H1 (cell line): ENCODE data around the gene KRT3. TPM values are rescaled to one million over a fixed set of nuclear protein-coding genes. Genes with fewer than 3 reads are reported as not detected.
A peak's percentile ranks its signal among the peaks of the same experiment; 100 is the strongest.

Experiments
- CTCF ChIA-PET: fragments of 300-600 bp; sonication (Branson Sonifier 250); formaldehyde crosslinking; loops from one replicate; lab custom pipeline; 2021; ENCODE audit not compliant: partially characterized antibody; lab: Charles Lee
- POLR2A ChIA-PET: fragments of 300-600 bp; sonication (Branson Sonifier 250); formaldehyde crosslinking; loops from one replicate; lab custom pipeline; 2021; ENCODE audit warnings: inconsistent platforms; ENCODE audit not compliant: partially characterized antibody; lab: Charles Lee
- DNase-seq, 2 experiments: peaks; one replicate each; pipeline versions ENCODE4 v3.0.0 to v3.0.0-alpha.2; 2010 to 2022; ENCODE audit warnings: low spot score in 2 of 2, low read depth in 1 of 2, mixed read lengths in 1 of 2
- FAIRE-seq: peaks from 2 replicates; lab custom pipeline; 2011; peaks lifted over from hg19 to GRCh38; lab: Jason Lieb, UNC
- H2AFZ ChIP-seq: 2 replicates; pipeline ENCODE4 v1.8.1; 2012; ENCODE audit warnings: low read length, inconsistent platforms
- H2AK5ac ChIP-seq: 2 replicates; pipeline ENCODE4 v1.6.1; 2013; ENCODE audit warnings: low read depth, low read length
- H2BK120ac ChIP-seq: replicated peaks from 2 replicates; pipeline ENCODE3; 2013; ENCODE audit warnings: low read depth, low read length, inconsistent platforms
- H2BK12ac ChIP-seq: 2 replicates; pipeline ENCODE4 v1.6.1; 2013; ENCODE audit warnings: low read depth, low read length
- H2BK15ac ChIP-seq: 2 replicates; pipeline ENCODE4 v1.6.1; 2013; ENCODE audit warnings: low read length
- H2BK20ac ChIP-seq: 2 replicates; pipeline ENCODE4 v1.6.1; 2013; ENCODE audit warnings: low read length
- H2BK5ac ChIP-seq: 2 replicates; pipeline ENCODE4 v1.6.1; 2013; ENCODE audit warnings: low read depth, low read length
- H3K14ac ChIP-seq: 2 replicates; pipeline ENCODE4 v1.6.1; 2013; ENCODE audit warnings: inconsistent platforms; ENCODE audit not compliant: insufficient read length
- H3K18ac ChIP-seq: 2 replicates; pipeline ENCODE4 v1.6.1; 2013; ENCODE audit warnings: low read length; ENCODE audit errors: extremely low read depth
- H3K23ac ChIP-seq: 2 replicates; pipeline ENCODE4 v1.6.1; 2013; ENCODE audit warnings: inconsistent platforms; ENCODE audit not compliant: insufficient read length
- H3K23me2 ChIP-seq: 2 replicates; pipeline ENCODE4 v1.6.1; 2013; ENCODE audit warnings: low read depth, low read length
- H3K27ac ChIP-seq: 2 replicates; pipeline ENCODE4 v1.6.1; 2011; ENCODE audit warnings: low read depth, low read length, inconsistent platforms
- H3K27me3 ChIP-seq, 4 experiments: replicated peaks in 1 of 4; 1 replicate in 1 of 4; 2 replicates in 3 of 4; pipeline versions ENCODE4 v1.6.1 to v1.8.1; 2011 to 2013; ENCODE audit warnings: low read length in 3 of 4, mild to moderate bottlenecking in 3 of 4, inconsistent platforms in 2 of 4, mixed read lengths in 2 of 4, moderate library complexity in 1 of 4; ENCODE audit not compliant: control insufficient read depth in 3 of 4, insufficient read depth in 3 of 4; ENCODE audit errors: extremely low read depth in 1 of 4
- H3K36me3 ChIP-seq, 4 experiments: 2 replicates each; pipeline versions ENCODE4 v1.6.1 to v1.8.1; 2011 to 2013; ENCODE audit warnings: mild to moderate bottlenecking in 4 of 4, low read length in 3 of 4, moderate library complexity in 2 of 4, control low read depth in 1 of 4, inconsistent platforms in 1 of 4; ENCODE audit not compliant: insufficient read depth in 4 of 4, control insufficient read depth in 2 of 4
- H3K4ac ChIP-seq: replicated peaks from 2 replicates; pipeline ENCODE3; 2013; ENCODE audit warnings: low read length, low read depth, mixed read lengths, inconsistent platforms; ENCODE audit not compliant: insufficient read length
- H3K4me1 ChIP-seq, 4 experiments: replicated peaks in 1 of 4; 1 replicate in 1 of 4; 2 replicates in 3 of 4; pipeline versions ENCODE4 v1.6.1 to v1.8.1; 2011 to 2013; ENCODE audit warnings: low read length in 3 of 4, inconsistent platforms in 2 of 4, mixed read lengths in 1 of 4; ENCODE audit not compliant: insufficient read depth in 4 of 4, control insufficient read depth in 3 of 4
- H3K4me2 ChIP-seq, 2 experiments: 2 replicates each; pipeline versions ENCODE4 v1.6.1 to v1.8.1; 2011 to 2013; ENCODE audit warnings: low read depth in 2 of 2, low read length in 2 of 2, control low read depth in 1 of 2, inconsistent platforms in 1 of 2, mild to moderate bottlenecking in 1 of 2; ENCODE audit not compliant: insufficient read depth in 1 of 2
- H3K4me3 ChIP-seq, 4 experiments: fragments of 200-600, 300-600 bp in 1 of 4; sonication (generic), shearing (Covaris generic), sonication (Bioruptor Twin) in 1 of 4; 2 replicates each; pipeline versions ENCODE4 v1.5.1 to v1.8.1; 2011 to 2016; ENCODE audit warnings: low read length in 4 of 4, low read depth in 3 of 4, control low read depth in 2 of 4, inconsistent platforms in 2 of 4, mild to moderate bottlenecking in 2 of 4, mixed read lengths in 1 of 4, moderate library complexity in 1 of 4; ENCODE audit not compliant: insufficient read depth in 2 of 4; ENCODE audit errors: extremely low read depth in 1 of 4
- H3K56ac ChIP-seq: replicated peaks from 2 replicates; pipeline ENCODE3; 2013; ENCODE audit warnings: low read depth, mild to moderate bottlenecking, mixed read lengths, low read length, inconsistent platforms; ENCODE audit not compliant: insufficient read length
- H3K79me1 ChIP-seq: 2 replicates; pipeline ENCODE4 v1.6.1; 2013; ENCODE audit warnings: low read depth, low read length, control low read depth
- H3K79me2 ChIP-seq, 2 experiments: 2 replicates each; pipeline versions ENCODE4 v1.6.1 to v1.8.1; 2012 to 2013; ENCODE audit warnings: low read length in 2 of 2, mild to moderate bottlenecking in 2 of 2, inconsistent platforms in 1 of 2; ENCODE audit not compliant: insufficient read depth in 2 of 2, control insufficient read depth in 1 of 2
- H3K9ac ChIP-seq, 4 experiments: replicated peaks in 1 of 4; 1 replicate in 1 of 4; 2 replicates in 3 of 4; pipeline versions ENCODE4 v1.6.1 to v1.8.1; 2011 to 2013; ENCODE audit warnings: low read depth in 3 of 4, low read length in 3 of 4, control low read depth in 2 of 4, mild to moderate bottlenecking in 2 of 4, moderate library complexity in 2 of 4, inconsistent platforms in 1 of 4; ENCODE audit errors: extremely low read depth in 1 of 4
- H3K9me3 ChIP-seq, 2 experiments: 2 replicates each; pipeline versions ENCODE4 v1.6.1 to v1.8.1; 2012 to 2013; ENCODE audit warnings: mild to moderate bottlenecking in 2 of 2, moderate library complexity in 2 of 2, control low read depth in 1 of 2, inconsistent platforms in 1 of 2, low read depth in 1 of 2, low read length in 1 of 2, mixed read lengths in 1 of 2; ENCODE audit not compliant: insufficient read depth in 2 of 2
- H4K20me1 ChIP-seq, 2 experiments: replicated peaks in 1 of 2; 2 replicates each; pipeline versions ENCODE3 to v1.8.1; 2011 to 2013; ENCODE audit warnings: inconsistent platforms in 2 of 2, low read length in 2 of 2, mild to moderate bottlenecking in 1 of 2; ENCODE audit not compliant: insufficient read depth in 2 of 2, control insufficient read depth in 1 of 2
- H4K5ac ChIP-seq: 2 replicates; pipeline ENCODE4 v1.6.1; 2013; ENCODE audit warnings: low read length, low read depth, mixed read lengths, inconsistent platforms; ENCODE audit not compliant: insufficient read length
- H4K8ac ChIP-seq: 2 replicates; pipeline ENCODE4 v1.8.0; 2013; ENCODE audit warnings: mild to moderate bottlenecking, moderate library complexity, low read length, inconsistent platforms; ENCODE audit not compliant: insufficient read depth; ENCODE audit errors: extremely low read depth
- H4K91ac ChIP-seq: replicated peaks from 2 replicates; pipeline ENCODE3; 2013; ENCODE audit warnings: low read length, mixed read lengths, inconsistent platforms; ENCODE audit not compliant: insufficient read length
- ASH2L ChIP-seq: fragments of 200-600, 300-600 bp; sonication (generic); IDR thresholded peaks from one replicate; pipeline ENCODE4 v1.7.1; 2017; ENCODE audit warnings: low read length
- ATF3 ChIP-seq: IDR thresholded peaks from 2 replicates; pipeline ENCODE4 v1.6.1; 2011; ENCODE audit warnings: low read depth, mild to moderate bottlenecking, low read length; ENCODE audit not compliant: insufficient read depth
- BACH1 ChIP-seq: IDR thresholded peaks from 2 replicates; pipeline ENCODE4 v1.6.1; 2012; ENCODE audit warnings: low read length, improper control_type of control experiment
- BCL11A ChIP-seq, 2 experiments: IDR thresholded peaks; one replicate each; pipeline ENCODE4 v1.6.1; 2011; ENCODE audit warnings: low read depth in 2 of 2, low read length in 2 of 2, mild to moderate bottlenecking in 2 of 2
- CEBPB ChIP-seq: IDR thresholded peaks from 2 replicates; pipeline ENCODE4 v1.6.1; 2012; ENCODE audit warnings: low read depth, low read length
- CTBP2 ChIP-seq: IDR thresholded peaks from 2 replicates; pipeline ENCODE4 v1.7.0; 2011; ENCODE audit warnings: borderline replicate concordance, mild to moderate bottlenecking, moderate library complexity, mixed read lengths, low read length; ENCODE audit not compliant: insufficient read depth, insufficient read length
- FOSL1 ChIP-seq: IDR thresholded peaks from 2 replicates; pipeline ENCODE4 v1.6.1; 2011; ENCODE audit warnings: mild to moderate bottlenecking, low read depth, low read length, moderate library complexity; ENCODE audit not compliant: insufficient read depth
- KDM5A ChIP-seq: fragments of 200-600 bp; IDR thresholded peaks from 2 replicates; pipeline ENCODE4 v1.7.1; 2012; ENCODE audit warnings: mild to moderate bottlenecking, low read length, inconsistent platforms, mixed read lengths
- RAD21 ChIP-seq, 2 experiments: IDR thresholded peaks in 1 of 2; conservative IDR thresholded peaks in 1 of 2; 2 replicates each; pipeline ENCODE4 v1.6.1; 2011; ENCODE audit warnings: low read depth in 2 of 2, low read length in 2 of 2, improper control_type of control experiment in 1 of 2, inconsistent platforms in 1 of 2, mild to moderate bottlenecking in 1 of 2, moderate library complexity in 1 of 2
- SP1 ChIP-seq: IDR thresholded peaks from 2 replicates; pipeline ENCODE4 v1.6.1; 2011; ENCODE audit warnings: low read depth, low read length
- SP4 ChIP-seq: IDR thresholded peaks from 2 replicates; pipeline ENCODE4 v1.6.1; 2012; ENCODE audit warnings: low read length, inconsistent platforms
- SRF ChIP-seq: IDR thresholded peaks from 2 replicates; pipeline ENCODE4 v1.6.1; 2011; ENCODE audit warnings: mild to moderate bottlenecking, low read depth, low read length, moderate library complexity
- TAF7 ChIP-seq: optimal IDR thresholded peaks from 2 replicates; pipeline ENCODE3; 2011; ENCODE audit warnings: low read depth, mild to moderate bottlenecking, inconsistent platforms, low read length, moderate library complexity, borderline replicate concordance
- WGBS, 2 experiments: shearing (Covaris generic) in 1 of 2; methylation state at CpG; one replicate each; pipeline versions ENCODE4 v1.1.6 to v1.1.7; 2013 to 2015; ENCODE audit warnings: low lambda C conversion rate in 2 of 2, mixed read lengths in 2 of 2, inconsistent platforms in 1 of 2, low coverage in 1 of 2, missing lambda C conversion rate in 1 of 2; ENCODE audit not compliant: insufficient replicate concordance in 2 of 2, insufficient coverage in 1 of 2, insufficient read length in 1 of 2; ENCODE audit errors: extremely low coverage in 1 of 2, missing lambda C conversion rate in 1 of 2; 5-methylcytosine and 5-hydroxymethylcytosine counted together
- polyA plus RNA-seq, 7 experiments: library from polyadenylated mRNA; depleted of rRNA in 3 of 7; stranded (reverse) in 5 of 7; unstranded in 2 of 7; fragments of >200 nt in 5 of 7; fragments of 200-250 nt in 2 of 7; gene quantifications; 1 replicate in 5 of 7; 2 replicates in 1 of 7; 4 replicates in 1 of 7; pipeline versions ENCODE4 v1.2.1 to v1.2.3, GENCODE V29; 2011 to 2013; ENCODE audit warnings: missing spikeins in 2 of 7, mixed read lengths in 2 of 7
- total RNA-seq: library from RNA; stranded (reverse); fragmentation: NEBNext Ultra II Directional; extraction: Animal tissue kit (Norgen Biotek cat#: 25700); gene quantifications from 2 replicates; pipeline ENCODE4 v1.2.1, GENCODE V29; 2021

The KRT3 gene
- total and polyA plus RNA-seq, 2 of the 8 experiments (the other 6 are each of a cell fraction or from before 2014, with no cell fraction given): not detected

GRCh38 chr12:52802442-52802841, 6.5 kb upstream of the KRT3 start:
- no peak overlapping the region for H3K4ac ChIP-seq
- H3K18ac ChIP-seq: no peak overlapping the region
- H3K36me3 ChIP-seq: no peaks in the 10 kb centered on the region
- POLR2A ChIA-PET: interaction anchor here (1.1 kb wide), 1 partner anchor 14 kb away, joined by 3 read pairs; no protein-coding TSS in a partner anchor
- no peaks in the 10 kb centered on the region for H4K20me1 ChIP-seq
- no peak overlapping the region for H3K9ac ChIP-seq
- TF ChIP-seq RAD21 (IDR thresholded peaks at IDR 0.05 in 1 of 2, conservative IDR thresholded peaks at IDR 0.05 in 1 of 2; ENCODE audit: low read depth in 2 of 2, low read length in 2 of 2): no peak
- TF ChIP-seq CEBPB: no peak
- no peak for TF ChIP-seq FOSL1
- no peak for TF ChIP-seq BCL11A (IDR thresholded peaks at IDR 0.05; ENCODE audit: low read depth in 2 of 2, low read length in 2 of 2)
- no peak for TF ChIP-seq ATF3
- TF ChIP-seq SRF: no peak
- no peak for TF ChIP-seq BACH1
- TF ChIP-seq ASH2L: no peak
- no peak for TF ChIP-seq SP4
- no peak for TF ChIP-seq KDM5A
- TF ChIP-seq TAF7: no peak
- no peak for TF ChIP-seq CTBP2
- no peak for TF ChIP-seq SP1
- H2AK5ac ChIP-seq: no peak overlapping the region
- H2BK5ac ChIP-seq: no peak overlapping the region; the same call in 1 of the 2 replicates
- FAIRE-seq (no peak), DNase-seq (no peak)
- no peak overlapping the region for H3K27ac ChIP-seq
- H3K56ac ChIP-seq: no peak overlapping the region
- no peak overlapping the region for H3K4me3 ChIP-seq
- no peak overlapping the region for H2BK15ac ChIP-seq
- H4K91ac ChIP-seq: no peak overlapping the region
- no peak overlapping the region for H3K23ac ChIP-seq
- H3K9me3 ChIP-seq: no peaks in the 10 kb centered on the region
- no peak overlapping the region for H3K14ac ChIP-seq
- H2BK12ac ChIP-seq: peak overlapping the region; percentile 82; the same call in 1 of the 2 replicates
- no peak overlapping the region for H4K5ac ChIP-seq
- H3K79me2 ChIP-seq: no peaks in the 10 kb centered on the region
- no peak overlapping the region for H3K4me2 ChIP-seq
- CTCF ChIA-PET: interaction anchor here (0.9 to 3.3 kb wide), 9 partner anchors 11 to 178 kb away, joined by 3 to 20 read pairs (median 4); no protein-coding TSS in a partner anchor
- H2AFZ ChIP-seq: no peak overlapping the region
- H3K79me1 ChIP-seq: no peaks in the 10 kb centered on the region
- peaks cover 3 to 17% (median 6%) of the 10 kb centered on the region in 4 experiments for H3K4me1 ChIP-seq
- H2BK20ac ChIP-seq: peak overlapping the region; percentile 86; the same call in 1 of the 2 replicates
- no peak overlapping the region for H4K8ac ChIP-seq
- peaks cover 2% of the 10 kb centered on the region; the same call in 1 of the 2 replicates for H3K23me2 ChIP-seq
- WGBS, 2 experiments: 74% methylated on average over 6 of the region's 6 CpGs; no CpG with 5 or more reads in 1 of the 2 experiments
- no peaks in the 10 kb centered on the region for H3K27me3 ChIP-seq
- no peak overlapping the region for H2BK120ac ChIP-seq
